GM23248 (cell line): ENCODE results near the gene OR9Q2. TPM values are rescaled to one million over a fixed set of nuclear protein-coding genes. Genes with fewer than 3 reads are reported as not detected.

Experiments used
- DNase-seq: peaks from one replicate; pipeline ENCODE4 v3.0.0-alpha.2; 2015
- H2AFZ ChIP-seq: fragments of 200-600 bp; sonication (generic); 2 replicates; pipeline ENCODE4 v1.6.1; 2016; ENCODE audit warnings: antibody characterized with exemption
- H3F3A ChIP-seq: fragments of 200-600 bp; sonication (generic); 2 replicates; pipeline ENCODE4 v1.6.1; 2016; ENCODE audit warnings: mild to moderate bottlenecking, antibody characterized with exemption, mixed run types; ENCODE audit not compliant: insufficient read depth
- H3K27ac ChIP-seq: fragments of 200-600 bp; sonication (generic); 2 replicates; pipeline ENCODE4 v1.5.1; 2016; ENCODE audit warnings: mild to moderate bottlenecking
- H3K27me3 ChIP-seq: fragments of 200-600 bp; sonication (generic); replicated peaks from 2 replicates; pipeline ENCODE4 v1.6.1; 2016; ENCODE audit warnings: mild to moderate bottlenecking; ENCODE audit not compliant: insufficient read depth
- H3K36me3 ChIP-seq: fragments of 200-600 bp; sonication (generic); 2 replicates; pipeline ENCODE4 v1.6.1; 2016; ENCODE audit warnings: low read depth, mild to moderate bottlenecking
- H3K4me1 ChIP-seq: fragments of 200-600 bp; sonication (generic); 2 replicates; pipeline ENCODE4 v1.6.1; 2016; ENCODE audit warnings: mild to moderate bottlenecking; ENCODE audit not compliant: insufficient read depth
- H3K4me2 ChIP-seq: fragments of 200-600 bp; sonication (generic); one replicate; pipeline ENCODE4 v1.6.1; 2016; ENCODE audit warnings: mild to moderate bottlenecking; ENCODE audit not compliant: unreplicated experiment
- H3K4me3 ChIP-seq: fragments of 200-600 bp; sonication (generic); 2 replicates; pipeline ENCODE4 v1.5.1; 2016; ENCODE audit warnings: mild to moderate bottlenecking
- H3K79me2 ChIP-seq: fragments of 200-600 bp; sonication (generic); 2 replicates; pipeline ENCODE4 v1.6.1; 2016; ENCODE audit warnings: mild to moderate bottlenecking; ENCODE audit not compliant: insufficient read depth
- H3K9ac ChIP-seq: fragments of 200-600 bp; sonication (generic); 2 replicates; pipeline ENCODE4 v1.6.1; 2016; ENCODE audit warnings: mild to moderate bottlenecking
- H3K9me2 ChIP-seq: fragments of 200-600 bp; sonication (generic); 2 replicates; pipeline ENCODE4 v1.6.1; 2016; ENCODE audit warnings: mixed run types, mild to moderate bottlenecking, moderate library complexity; ENCODE audit not compliant: insufficient read depth
- H3K9me3 ChIP-seq: fragments of 200-600 bp; sonication (generic); one replicate; pipeline ENCODE4 v1.6.1; 2017; ENCODE audit warnings: low read depth
- H4K20me1 ChIP-seq: fragments of 200-600 bp; sonication (generic); 2 replicates; pipeline ENCODE4 v1.6.0; 2016; ENCODE audit not compliant: insufficient read depth
- EZH2 ChIP-seq: fragments of 200-600 bp; sonication (generic); IDR thresholded peaks from 2 replicates; pipeline ENCODE4 v1.6.1; 2018; ENCODE audit warnings: antibody characterized with exemption, mild to moderate bottlenecking; ENCODE audit not compliant: insufficient read depth, poor library complexity, severe bottlenecking
- EZH2phosphoT487 ChIP-seq: fragments of 200-600 bp; sonication (generic); IDR thresholded peaks from 2 replicates; pipeline ENCODE4 v1.6.1; 2018; ENCODE audit warnings: antibody characterized with exemption, moderate library complexity, mild to moderate bottlenecking, low read depth; ENCODE audit not compliant: insufficient read depth
- WGBS, 2 experiments: methylation state at CpG; one replicate each; pipeline ENCODE4 v1.1.6; 2015 to 2017; ENCODE audit warnings: low lambda C conversion rate in 2 of 2, low coverage in 1 of 2; ENCODE audit errors: missing lambda C conversion rate in 2 of 2; 5-methylcytosine and 5-hydroxymethylcytosine counted together
- in situ Hi-C: fragments of 300-500 bp; cut with MboI; formaldehyde crosslinking; loops from 2 replicates; pipeline ENCODE4 v1.15.0; 2020
- polyA plus RNA-seq: library from polyadenylated mRNA; unstranded; fragments of >200 nt; fragmentation: Nextera tagmentation; extraction: Ambion mirVana; gene quantifications from 2 replicates; pipeline ENCODE4 v1.2.1, GENCODE V29; 2016
- total RNA-seq: library from RNA; depleted of rRNA; stranded (reverse); fragments of >200 nt; shearing (Covaris generic); gene quantifications from 2 replicates; pipeline ENCODE4 v1.2.3, GENCODE V29; 2014; rRNA removed

Gene OR9Q2, protein sequence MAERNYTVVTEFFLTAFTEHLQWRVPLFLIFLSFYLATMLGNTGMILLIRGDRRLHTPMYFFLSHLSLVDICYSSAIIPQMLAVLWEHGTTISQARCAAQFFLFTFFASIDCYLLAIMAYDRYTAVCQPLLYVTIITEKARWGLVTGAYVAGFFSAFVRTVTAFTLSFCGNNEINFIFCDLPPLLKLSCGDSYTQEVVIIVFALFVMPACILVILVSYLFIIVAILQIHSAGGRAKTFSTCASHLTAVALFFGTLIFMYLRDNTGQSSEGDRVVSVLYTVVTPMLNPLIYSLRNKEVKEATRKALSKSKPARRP
- not detected in 2 replicates for total RNA-seq
- not detected in 2 replicates for polyA plus RNA-seq

DNA sequence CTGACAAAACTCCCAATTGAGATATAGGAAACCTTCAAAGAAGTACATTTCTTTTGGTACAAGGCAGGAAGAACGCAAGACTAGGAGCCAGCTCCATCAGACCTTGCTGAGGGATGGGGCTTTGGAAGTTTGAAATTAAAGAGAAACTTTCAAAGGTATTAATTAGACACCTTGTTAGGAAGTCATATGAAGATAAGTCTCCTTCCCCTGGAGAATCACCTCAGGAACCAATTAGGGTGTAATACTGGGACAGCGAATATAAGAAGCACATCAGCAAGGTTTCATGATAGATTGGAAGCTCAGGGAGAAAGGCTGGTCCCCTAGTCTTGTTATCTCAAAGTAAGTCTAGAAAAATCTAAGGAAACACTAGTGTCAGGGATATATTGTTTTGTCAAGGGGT lies at the start of gene OR9Q2:
OR9Q2 (plus strand) TSS at position 301 of the 400 bp plus-strand sequence. CDS start 1,421 bp downstream, outside the sequence.
- no peaks in the 10 kb centered on the region for H3K4me1 ChIP-seq
- DNase-seq = no peak
- no peaks in the 10 kb centered on the region for H3K36me3 ChIP-seq
- no peaks in the 10 kb centered on the region for H3K79me2 ChIP-seq
- 15 to 21% methylated on average over 2 of the region's 2 CpGs for WGBS, 2 experiments
- in situ Hi-C loops = no loop called here
- no peaks in the 10 kb centered on the region for H3K27me3 ChIP-seq
- H3K9ac ChIP-seq = no peak within 1 kb of the TSS
- no peaks in the 10 kb centered on the region for H3F3A ChIP-seq
- no peak within 1 kb of the TSS for H3K4me3 ChIP-seq
- TF ChIP-seq EZH2phosphoT487 = no peak
- H2AFZ ChIP-seq = no peak within 1 kb of the TSS
- H3K9me2 ChIP-seq = no peaks in the 10 kb centered on the region
- no peaks in the 10 kb centered on the region for H4K20me1 ChIP-seq
- no peak within 1 kb of the TSS for H3K27ac ChIP-seq
- H3K9me3 ChIP-seq = no peaks in the 10 kb centered on the region
- no peak within 1 kb of the TSS for H3K4me2 ChIP-seq

DNA sequence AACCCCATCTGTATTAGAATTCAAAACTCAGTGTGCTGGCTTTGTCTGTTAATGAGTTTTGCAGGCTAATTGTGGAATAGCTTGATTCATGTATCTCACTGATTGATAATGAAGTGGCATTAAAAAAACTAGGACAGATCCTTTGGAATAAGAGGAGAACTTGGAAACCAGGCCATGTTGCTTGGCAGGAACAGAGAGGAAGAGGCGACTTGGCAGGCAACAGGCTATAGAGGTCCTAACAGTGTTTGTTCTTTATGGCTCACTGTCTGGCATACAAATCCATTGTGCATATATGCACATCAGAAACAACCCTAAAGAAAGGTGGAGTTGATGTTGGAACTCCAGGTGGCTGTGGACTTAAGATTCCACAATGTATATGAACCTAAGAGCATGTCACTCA lies 46.1 kb upstream of the OR9Q2 start:
- Histone ChIP-seq H3K4me2 (no peak overlapping the region), H3K9me3 (no peaks in the 10 kb centered on the region), H3K27me3 (no peaks in the 10 kb centered on the region; the same call in 1 of the 2 replicates), H3K27ac (no peak overlapping the region), H3K4me3 (no peak overlapping the region), H4K20me1 (no peaks in the 10 kb centered on the region), H3K36me3 (no peaks in the 10 kb centered on the region), H3K9me2 (no peaks in the 10 kb centered on the region), H3K4me1 (no peaks in the 10 kb centered on the region), H3K79me2 (no peaks in the 10 kb centered on the region), H3F3A (no peaks in the 10 kb centered on the region), H2AFZ (no peak overlapping the region), H3K9ac (no peak overlapping the region)
- no peak for DNase-seq
- in situ Hi-C loops = no loop called here
- TF ChIP-seq EZH2 (no peak), EZH2phosphoT487 (no peak)
- 21 to 28% methylated on average over 1 of the region's 1 CpG for WGBS, 2 experiments

DNA sequence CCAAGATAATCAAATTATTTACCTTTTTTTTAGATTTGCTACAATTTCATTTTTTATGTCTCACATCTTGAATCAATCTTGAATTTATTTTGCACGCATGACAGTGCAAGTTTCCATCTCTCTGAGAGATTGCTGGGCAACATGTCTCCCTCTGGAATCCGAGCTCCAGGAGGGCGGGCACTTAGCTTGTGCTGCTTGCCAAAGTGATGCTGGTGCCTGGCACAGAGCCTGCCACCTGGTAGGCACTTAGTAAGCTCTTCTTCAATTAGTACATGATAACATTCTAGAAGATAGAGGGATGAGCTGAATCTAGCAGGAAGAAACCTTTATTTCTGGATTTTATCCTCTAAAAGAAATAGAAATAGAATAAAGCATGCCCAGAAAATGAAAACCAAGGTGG lies 36.1 kb upstream of the OR9Q2 start:
- Histone ChIP-seq H3K36me3 (no peaks in the 10 kb centered on the region), H2AFZ (no peak overlapping the region), H3K4me3 (no peak overlapping the region), H3K4me2 (no peak overlapping the region), H3F3A (no peaks in the 10 kb centered on the region), H4K20me1 (no peaks in the 10 kb centered on the region), H3K27me3 (no peaks in the 10 kb centered on the region), H3K79me2 (no peaks in the 10 kb centered on the region), H3K9ac (no peak overlapping the region), H3K4me1 (no peaks in the 10 kb centered on the region), H3K9me2 (no peaks in the 10 kb centered on the region), H3K27ac (no peak overlapping the region), H3K9me3 (no peaks in the 10 kb centered on the region)
- TF ChIP-seq EZH2 = no peak
- TF ChIP-seq EZH2phosphoT487 = no peak
- no peak for DNase-seq
- 5 to 7% methylated on average over 3 of the region's 3 CpGs for WGBS, 2 experiments
- in situ Hi-C loops = no loop called here

DNA sequence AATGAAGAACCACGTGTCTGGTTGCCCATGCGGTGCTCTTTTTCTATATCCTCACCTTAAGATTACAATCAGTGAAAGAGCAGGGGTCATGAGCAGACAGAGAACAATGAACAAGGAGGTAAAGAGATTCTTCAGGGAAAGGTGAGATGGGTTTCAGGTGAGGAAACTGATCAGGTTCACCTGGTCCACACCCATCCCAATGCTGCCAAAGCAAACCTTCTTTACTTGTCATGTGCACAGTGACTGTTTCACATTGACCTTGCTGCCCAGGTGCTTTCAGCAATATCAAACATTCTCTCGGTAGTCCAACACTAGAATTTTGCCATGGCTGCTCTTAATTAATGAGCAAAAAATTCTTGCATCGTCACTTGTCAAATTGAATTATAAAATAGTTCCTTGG lies 24.5 kb upstream of the OR9Q2 start:
- in situ Hi-C loops = no loop called here

More for the DNA sequence above, 24.5 kb upstream of the OR9Q2 start:
- H3K79me2 ChIP-seq = no peaks in the 10 kb centered on the region
- no peaks in the 10 kb centered on the region for H3K9me3 ChIP-seq
- H3K4me1 ChIP-seq = no peaks in the 10 kb centered on the region
- TF ChIP-seq EZH2phosphoT487 = no peak
- no peak for TF ChIP-seq EZH2
- H3F3A ChIP-seq = no peaks in the 10 kb centered on the region
- H3K9me2 ChIP-seq = no peaks in the 10 kb centered on the region
- H3K27ac ChIP-seq = no peak overlapping the region
- H3K9ac ChIP-seq = no peak overlapping the region
- no peak overlapping the region for H2AFZ ChIP-seq
- peaks cover 11% of the 10 kb centered on the region; the same call in 1 of the 2 replicates for H3K27me3 ChIP-seq
- no peak overlapping the region for H3K4me2 ChIP-seq
- no peaks in the 10 kb centered on the region for H4K20me1 ChIP-seq
- H3K4me3 ChIP-seq = no peak overlapping the region
- 17 to 21% methylated on average over 4 of the region's 4 CpGs for WGBS, 2 experiments
- H3K36me3 ChIP-seq = no peaks in the 10 kb centered on the region
- DNase-seq = no peak
